H9 (cell line): ENCODE measurements around the gene DYRK1A. TPM values are rescaled to one million over a fixed set of nuclear protein-coding genes. Genes with fewer than 3 reads are reported as not detected.

ENCODE experiments used
- DNase-seq: peaks from one replicate; pipeline ENCODE4 v3.0.0-alpha.2; 2017
- H2AFZ ChIP-seq: one replicate; pipeline ENCODE4 v1.6.1; 2013; ENCODE audit warnings: mild to moderate bottlenecking, low read length, control low read depth, moderate library complexity
- H2AK5ac ChIP-seq: 2 replicates; pipeline ENCODE4 v1.6.1; 2013; ENCODE audit warnings: low read length, control low read depth, mixed read lengths; ENCODE audit not compliant: insufficient read length
- H2BK120ac ChIP-seq: one replicate; pipeline ENCODE4 v1.6.1; 2013; ENCODE audit warnings: low read depth, mild to moderate bottlenecking, low read length, control low read depth, inconsistent platforms; ENCODE audit not compliant: poor library complexity, severe bottlenecking
- H2BK12ac ChIP-seq: 2 replicates; pipeline ENCODE4 v1.6.1; 2013; ENCODE audit warnings: low read length, control low read depth, mixed read lengths, low read depth; ENCODE audit not compliant: insufficient read length
- H2BK15ac ChIP-seq: 2 replicates; pipeline ENCODE4 v1.6.1; 2013; ENCODE audit warnings: low read depth, low read length, control low read depth
- H2BK20ac ChIP-seq: one replicate; pipeline ENCODE4 v1.6.1; 2013; ENCODE audit warnings: low read depth, mild to moderate bottlenecking, low read length, control low read depth, inconsistent platforms; ENCODE audit not compliant: poor library complexity, severe bottlenecking
- H2BK5ac ChIP-seq: 2 replicates; pipeline ENCODE4 v1.6.1; 2013; ENCODE audit warnings: low read length, control low read depth, mixed read lengths; ENCODE audit not compliant: insufficient read length
- H3K14ac ChIP-seq: 2 replicates; pipeline ENCODE4 v1.6.1; 2013; ENCODE audit warnings: low read length, control low read depth; ENCODE audit not compliant: insufficient read depth
- H3K18ac ChIP-seq: 2 replicates; pipeline ENCODE4 v1.6.1; 2013; ENCODE audit warnings: low read depth, mild to moderate bottlenecking, mixed read lengths, low read length, control low read depth; ENCODE audit not compliant: insufficient read length
- H3K23ac ChIP-seq: 2 replicates; pipeline ENCODE4 v1.6.1; 2013; ENCODE audit warnings: low read length, control low read depth, mixed read lengths, low read depth; ENCODE audit not compliant: insufficient read length
- H3K23me2 ChIP-seq: 2 replicates; pipeline ENCODE4 v1.6.1; 2013; ENCODE audit warnings: low read depth, mild to moderate bottlenecking, mixed read lengths, low read length, control low read depth; ENCODE audit not compliant: insufficient read length, poor library complexity, severe bottlenecking
- H3K27ac ChIP-seq: 2 replicates; pipeline ENCODE4 v1.5.1; 2013; ENCODE audit warnings: low read length, control low read depth, mixed read lengths, low read depth; ENCODE audit not compliant: insufficient read length
- H3K27me3 ChIP-seq: 2 replicates; pipeline ENCODE4 v1.6.1; 2013; ENCODE audit warnings: low read length, control low read depth, inconsistent platforms; ENCODE audit not compliant: insufficient read depth
- H3K4ac ChIP-seq: 2 replicates; pipeline ENCODE4 v1.6.1; 2013; ENCODE audit warnings: low read depth, mild to moderate bottlenecking, control low read depth, inconsistent platforms, low read length, moderate library complexity
- H3K4me1 ChIP-seq: 2 replicates; pipeline ENCODE4 v1.6.1; 2013; ENCODE audit warnings: low read length, control low read depth, inconsistent platforms; ENCODE audit not compliant: insufficient read depth
- H3K4me2 ChIP-seq: 2 replicates; pipeline ENCODE4 v1.6.1; 2013; ENCODE audit warnings: low read length, control low read depth, mixed read lengths; ENCODE audit not compliant: insufficient read length, insufficient read depth
- H3K56ac ChIP-seq: 2 replicates; pipeline ENCODE4 v1.6.1; 2013; ENCODE audit warnings: low read depth, mild to moderate bottlenecking, mixed read lengths, low read length, control low read depth; ENCODE audit not compliant: insufficient read length
- H3K79me1 ChIP-seq: 2 replicates; pipeline ENCODE4 v1.6.1; 2013; ENCODE audit warnings: low read depth, mild to moderate bottlenecking, moderate library complexity, low read length, control low read depth, inconsistent platforms; ENCODE audit not compliant: insufficient read depth, poor library complexity, severe bottlenecking
- H3K79me2 ChIP-seq: 2 replicates; pipeline ENCODE4 v1.6.1; 2013; ENCODE audit warnings: low read length, control low read depth, inconsistent platforms; ENCODE audit not compliant: insufficient read depth
- H3K9ac ChIP-seq: 2 replicates; pipeline ENCODE4 v1.6.1; 2013; ENCODE audit warnings: low read length, control low read depth, mixed read lengths; ENCODE audit not compliant: insufficient read length; ENCODE audit errors: extremely low read depth
- H3K9me3 ChIP-seq: one replicate; pipeline ENCODE4 v1.6.1; 2013; ENCODE audit warnings: low read depth, low read length, inconsistent platforms; ENCODE audit not compliant: control insufficient read depth
- H3T11ph ChIP-seq: one replicate; pipeline ENCODE4 v1.6.1; 2013; ENCODE audit warnings: mild to moderate bottlenecking, low read length, control low read depth, inconsistent platforms
- H4K20me1 ChIP-seq: one replicate; pipeline ENCODE4 v1.6.1; 2013; ENCODE audit not compliant: control insufficient read depth, insufficient read length, insufficient read depth
- H4K5ac ChIP-seq: 2 replicates; pipeline ENCODE4 v1.6.1; 2013; ENCODE audit warnings: low read depth, mild to moderate bottlenecking, mixed read lengths, low read length, control low read depth; ENCODE audit not compliant: insufficient read length
- H4K8ac ChIP-seq: replicated peaks from 2 replicates; pipeline ENCODE4 v1.6.1; 2013; ENCODE audit warnings: low read length, control low read depth, mixed read lengths, low read depth; ENCODE audit not compliant: insufficient read length
- H4K91ac ChIP-seq: 2 replicates; pipeline ENCODE4 v1.6.1; 2013; ENCODE audit warnings: low read depth, mild to moderate bottlenecking, moderate library complexity, mixed read lengths, low read length, control low read depth; ENCODE audit not compliant: insufficient read length
- H3K27ac Mint-ChIP-seq, 3 experiments: 2 replicates in 2 of 3; 3 replicates in 1 of 3; pipeline ENCODE4 v1.8.0; 2020 to 2021; ENCODE audit warnings: mixed read lengths in 3 of 3, mild to moderate bottlenecking in 1 of 3, moderate library complexity in 1 of 3
- H3K27me3 Mint-ChIP-seq: 2 replicates; pipeline ENCODE4 v1.8.0; 2021; ENCODE audit warnings: low read depth, mild to moderate bottlenecking, moderate library complexity, mixed read lengths
- H3K36me3 Mint-ChIP-seq, 3 experiments: 2 replicates in 2 of 3; 3 replicates in 1 of 3; pipeline ENCODE4 v1.8.0; 2020 to 2021; ENCODE audit warnings: low read depth in 3 of 3, mixed read lengths in 3 of 3; ENCODE audit not compliant: insufficient read depth in 1 of 3
- H3K4me1 Mint-ChIP-seq, 2 experiments: 2 replicates each; pipeline ENCODE4 v1.8.0; 2020; ENCODE audit warnings: mixed read lengths in 2 of 2
- H3K4me3 Mint-ChIP-seq, 2 experiments: 2 replicates in 1 of 2; 3 replicates in 1 of 2; pipeline ENCODE4 v1.8.0; 2020 to 2021; ENCODE audit warnings: mild to moderate bottlenecking in 2 of 2, mixed read lengths in 2 of 2, moderate library complexity in 1 of 2
- H3K9me3 Mint-ChIP-seq, 2 experiments: 2 replicates in 1 of 2; 3 replicates in 1 of 2; pipeline ENCODE4 v1.8.0; 2020; ENCODE audit warnings: mild to moderate bottlenecking in 2 of 2, mixed read lengths in 2 of 2, moderate library complexity in 1 of 2
- CTCF ChIP-seq: fragments of 200-600 bp; sonication (generic); conservative IDR thresholded peaks from 3 replicates; pipeline ENCODE4 v1.8.0; 2021; ENCODE audit warnings: antibody characterized with exemption, mild to moderate bottlenecking
- WGBS: extraction: QIAGEN DNeasy Blood & Tissue Kit; methylation state at CpG from one replicate; pipeline ENCODE4 v1.1.7; 2013; ENCODE audit warnings: missing lambda C conversion rate, low lambda C conversion rate, mixed read lengths; ENCODE audit not compliant: insufficient read length; ENCODE audit errors: extremely low coverage; 5-methylcytosine and 5-hydroxymethylcytosine counted together
- total RNA-seq: library from RNA; stranded (reverse); gene quantifications from 2 replicates; pipeline ENCODE4 v1.2.1, GENCODE V29; 2021

Gene DYRK1A
- total RNA-seq, 1 experiment from 2014 or later, result 73.6 TPM

- no peaks in the 10 kb centered on the region for H3K27me3 ChIP-seq
- no peak overlapping the region for H3K14ac ChIP-seq
- H2BK120ac ChIP-seq, result no peak overlapping the region
- no peak overlapping the region for H3K27ac ChIP-seq
- H4K91ac ChIP-seq, result no peak overlapping the region
- H3K79me1 ChIP-seq, result peaks cover 4% of the 10 kb centered on the region
- no peak overlapping the region for H2BK12ac ChIP-seq
- Mint-ChIP-seq H3K27ac (peak overlapping the region in 1 of 3 experiments; percentile 25; a peak in 1 of 7 replicates), H3K4me1 (peaks cover 67 to 69% of the 10 kb centered on the region in 2 experiments), H3K4me3 (no peak overlapping the region), H3K36me3 (peaks cover 0 to 3% (median 1%) of the 10 kb centered on the region in 3 experiments; a peak in 1 of 7 replicates), H3K9me3 (no peaks in the 10 kb centered on the region; a peak in 1 of 5 replicates), H3K27me3 (no peaks in the 10 kb centered on the region)
- no peak overlapping the region for H2AK5ac ChIP-seq
- peak; percentile 62 for DNase-seq
- no peak overlapping the region for H3K9ac ChIP-seq
- no peak overlapping the region for H3K4ac ChIP-seq
- H3K4me1 ChIP-seq, result peaks cover 15% of the 10 kb centered on the region
- WGBS, result no CpG with 5 or more reads among the region's 7 CpGs
- H3K9me3 ChIP-seq, result no peaks in the 10 kb centered on the region
- no peaks in the 10 kb centered on the region for H3K23me2 ChIP-seq
- peaks cover 28% of the 10 kb centered on the region; the same call in 1 of the 2 replicates for H3K79me2 ChIP-seq
- H3K56ac ChIP-seq, result no peak overlapping the region
- no peak overlapping the region for H2BK15ac ChIP-seq
- H4K5ac ChIP-seq, result no peak overlapping the region
- no peak overlapping the region for H3T11ph ChIP-seq
- H2AFZ ChIP-seq, result no peak overlapping the region
- no peak overlapping the region for H3K18ac ChIP-seq
- H4K20me1 ChIP-seq, result no peaks in the 10 kb centered on the region
- no peak overlapping the region for H2BK20ac ChIP-seq
- H3K23ac ChIP-seq, result no peak overlapping the region
- TF ChIP-seq CTCF, result peak; percentile 65
- no peak overlapping the region for H3K4me2 ChIP-seq
- no peak overlapping the region for H2BK5ac ChIP-seq
- H4K8ac ChIP-seq, result no peak overlapping the region
Measured at GRCh38 chr21:37460196-37460595, 93.6 kb downstream of the DYRK1A start.
